SJSA1 (cell line): ENCODE data around the gene CRYBG2. TPM values are rescaled to one million over a fixed set of nuclear protein-coding genes. Genes with fewer than 3 reads are reported as not detected.
"Not testable (repeated sequence)": the region's sequence is repeated elsewhere in the genome, so short reads cannot be mapped to it uniquely, and the experiment has no call there.

Experiments
- DNase-seq, 2 experiments: peaks; one replicate each; pipeline ENCODE4 v3.0.0-alpha.2; 2015 to 2020; ENCODE audit warnings: low spot score in 2 of 2, low read depth in 1 of 2
- H3K27ac ChIP-seq: fragments of 250-450 bp; sonication (Bioruptor Pico); 2 replicates; pipeline ENCODE4 v1.5.1; 2020; ENCODE audit warnings: mild to moderate bottlenecking, moderate library complexity
- H3K27me3 ChIP-seq: fragments of 250-450 bp; sonication (Bioruptor Pico); replicated peaks from 2 replicates; pipeline ENCODE4 v1.5.1; 2020; ENCODE audit warnings: mild to moderate bottlenecking, moderate library complexity
- H3K36me3 ChIP-seq: fragments of 250-450 bp; sonication (Bioruptor Pico); 2 replicates; pipeline ENCODE4 v1.5.1; 2020; ENCODE audit warnings: mild to moderate bottlenecking
- H3K4me1 ChIP-seq: fragments of 250-450 bp; sonication (Bioruptor Pico); replicated peaks from 2 replicates; pipeline ENCODE4 v1.6.1; 2021; ENCODE audit warnings: mild to moderate bottlenecking
- H3K4me3 ChIP-seq: fragments of 250-450 bp; sonication (Bioruptor Pico); 2 replicates; pipeline ENCODE4 v1.5.1; 2020; ENCODE audit warnings: mild to moderate bottlenecking
- H3K9me3 ChIP-seq: fragments of 250-450 bp; sonication (Bioruptor Pico); replicated peaks from 2 replicates; pipeline ENCODE4 v1.5.1; 2020; ENCODE audit warnings: mild to moderate bottlenecking
- total RNA-seq: library from RNA; depleted of rRNA; stranded (reverse); fragments of >200 nt; shearing (Covaris generic); gene quantifications from 2 replicates; pipeline ENCODE4 v1.2.3, GENCODE V29; 2014

The CRYBG2 gene
- total RNA-seq, 1 experiment from 2014 or later: not detected

GRCh38 chr1:26317612-26318337 is 36.2 kb downstream of the CRYBG2 start, which contains the start of gene CD52:
TSS of gene CD52 (plus strand) at chr1:26317958. CDS start at chr1:26318018, 60 bp downstream.
- no peak for DNase-seq
- H3K36me3 ChIP-seq: 0 out of 2 replicates have a peak, but pooled peaks cover 2% of the 10 kb centered on the region
- no peak within 1 kb of the TSS for H3K4me3 ChIP-seq

GRCh38 chr1:26317146-26317545 is 36.8 kb downstream of the CRYBG2 start:
- no peak overlapping the region for H3K4me3 ChIP-seq
- H3K27ac ChIP-seq: no peak overlapping the region

More at GRCh38 chr1:26317612-26318337, 36.2 kb downstream of the CRYBG2 start, which contains the start of gene CD52:
- no peaks in the 10 kb centered on the region for H3K9me3 ChIP-seq
- H3K27ac ChIP-seq: no peak within 1 kb of the TSS
- H3K27me3 ChIP-seq: 0 out of 2 replicates have a peak, but pooled peaks cover 3% of the 10 kb centered on the region
- peaks cover 5% of the 10 kb centered on the region for H3K4me1 ChIP-seq

DNA sequence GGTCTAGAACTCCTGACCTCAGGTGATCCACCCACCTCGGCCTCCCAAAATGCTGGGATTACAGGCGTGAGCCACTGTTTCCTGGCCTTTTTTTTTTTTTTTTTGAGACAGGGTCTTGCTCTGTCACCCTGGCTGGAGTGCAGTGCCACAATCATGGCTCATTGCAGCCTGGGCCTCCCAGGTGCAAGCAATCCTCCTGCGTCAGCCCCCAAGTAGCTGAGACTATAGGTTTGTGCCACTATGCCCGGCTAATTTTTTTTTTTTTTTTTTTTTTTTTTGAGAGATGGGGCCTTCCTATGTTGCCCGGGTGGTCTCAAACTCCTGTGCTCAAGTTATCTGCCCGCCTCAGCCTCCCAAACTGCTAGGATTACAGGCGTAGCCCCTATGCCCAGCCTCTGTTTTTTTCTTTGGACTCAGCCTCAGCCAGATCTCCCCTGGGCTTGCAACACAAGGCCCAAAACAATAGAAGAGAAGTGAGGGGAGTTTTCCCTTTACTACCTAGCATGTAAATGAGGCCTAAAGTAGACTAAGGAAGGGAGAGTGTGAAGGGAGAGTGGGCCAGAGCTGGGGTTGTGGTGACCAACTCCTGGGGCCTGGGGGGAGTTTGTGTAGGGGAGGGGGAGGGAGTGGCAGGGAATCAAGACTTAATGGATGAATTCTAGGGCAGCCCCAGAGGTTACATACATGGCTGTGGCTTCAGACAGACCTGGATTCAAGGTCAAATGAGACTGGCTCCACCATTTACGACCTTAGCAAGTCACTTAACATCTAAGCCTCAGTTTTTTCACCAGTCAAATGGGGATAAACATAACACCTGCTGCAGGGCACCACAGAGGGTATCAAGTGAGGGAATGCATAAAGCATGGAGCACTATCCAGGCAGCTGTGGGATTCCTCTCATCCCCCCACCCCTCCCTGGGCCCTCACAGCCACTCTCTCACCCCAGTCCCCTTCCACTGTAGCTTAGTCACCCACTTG is 37.8 kb downstream of the CRYBG2 start:
- Histone ChIP-seq H3K27me3 (peaks cover 10% of the 10 kb centered on the region; the same call in 1 of the 2 replicates), H3K36me3 (no peaks in the 10 kb centered on the region), H3K9me3 (no peaks in the 10 kb centered on the region), H3K4me3 (no peak overlapping the region), H3K27ac (no peak overlapping the region), H3K4me1 (peaks cover 1% of the 10 kb centered on the region)
- no peak for DNase-seq

More at GRCh38 chr1:26317146-26317545, 36.8 kb downstream of the CRYBG2 start:
- peaks cover 5% of the 10 kb centered on the region for H3K4me1 ChIP-seq
- H3K27me3 ChIP-seq: peaks cover 7% of the 10 kb centered on the region; the same call in 1 of the 2 replicates
- 0 out of 2 replicates have a peak, but pooled peaks cover 2% of the 10 kb centered on the region for H3K36me3 ChIP-seq
- DNase-seq: no peak
- H3K9me3 ChIP-seq: no peaks in the 10 kb centered on the region

DNA sequence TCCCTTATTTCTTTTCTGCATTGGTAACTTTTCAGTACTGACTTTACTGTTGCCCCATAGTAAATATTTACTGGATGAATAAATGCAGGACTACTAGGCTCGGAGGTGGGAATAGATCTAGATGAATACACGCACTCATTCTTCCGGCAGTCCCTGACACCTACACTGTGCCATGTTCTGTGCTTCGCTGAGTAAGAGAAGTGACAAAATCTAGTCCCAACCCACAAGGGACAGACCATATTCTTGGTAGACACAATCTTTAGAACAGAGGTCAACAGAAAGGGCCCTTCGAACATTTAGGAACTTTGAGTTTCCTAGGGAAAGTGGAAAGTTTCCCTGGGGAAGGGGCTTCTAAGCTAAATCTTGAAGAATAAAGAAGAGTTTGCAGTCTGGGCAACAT is 39.4 kb downstream of the CRYBG2 start:
- DNase-seq: no peak
- H3K4me3 ChIP-seq: no peak overlapping the region

DNA sequence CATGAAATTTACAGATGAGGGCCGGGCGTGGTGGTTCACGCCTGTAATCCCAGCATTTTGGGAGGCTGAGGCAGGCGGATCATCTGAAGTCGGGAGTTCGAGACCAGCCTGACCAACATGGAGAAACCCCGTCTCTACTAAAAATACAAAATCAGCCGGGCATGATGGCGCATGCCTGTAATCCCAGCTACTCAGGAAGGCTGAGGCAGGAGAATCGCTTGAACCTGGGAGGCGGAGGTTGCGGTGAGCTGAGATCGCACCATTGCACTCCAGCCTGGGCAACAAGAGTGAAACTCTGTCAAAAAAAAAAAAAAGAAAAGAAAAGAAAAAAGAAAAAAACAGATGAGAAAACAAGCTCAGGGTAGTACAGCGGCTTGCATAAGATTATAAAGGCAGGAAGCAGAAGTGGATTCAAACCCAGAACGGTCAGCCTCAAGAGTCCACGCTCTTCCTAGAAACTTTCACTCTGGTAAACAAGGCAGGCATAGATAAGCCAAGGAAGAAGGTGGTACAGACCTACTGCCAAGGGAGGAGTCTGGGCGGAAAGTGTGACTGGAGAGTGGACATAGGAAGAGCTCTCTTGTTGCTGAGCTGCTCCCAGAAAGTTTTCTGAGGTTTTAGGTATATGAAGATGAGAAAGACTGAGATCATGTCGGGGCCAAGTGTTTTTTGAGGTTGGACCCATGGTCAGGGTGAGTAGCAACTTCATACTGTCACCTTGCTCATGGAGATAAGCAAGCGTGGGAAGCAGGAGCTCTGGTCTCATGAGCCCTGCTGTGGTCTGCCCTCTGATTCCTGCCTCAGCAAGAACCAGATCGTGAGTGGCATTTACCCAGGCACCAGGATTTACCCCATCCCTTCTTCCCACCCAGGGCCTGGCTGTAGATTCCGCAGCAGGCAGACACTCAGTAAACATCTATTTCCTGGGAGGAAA is 45.7 kb downstream of the CRYBG2 start:
- not testable (repeated sequence) for H3K4me3 ChIP-seq, H3K9me3 ChIP-seq, DNase-seq, H3K36me3 ChIP-seq, H3K4me1 ChIP-seq, H3K27me3 ChIP-seq, H3K27ac ChIP-seq

More for the DNA sequence above, 39.4 kb downstream of the CRYBG2 start:
- Histone ChIP-seq H3K4me1 (no peaks in the 10 kb centered on the region), H3K36me3 (no peaks in the 10 kb centered on the region), H3K27ac (no peak overlapping the region), H3K27me3 (peaks cover 10% of the 10 kb centered on the region; the same call in 1 of the 2 replicates), H3K9me3 (no peaks in the 10 kb centered on the region)

DNA sequence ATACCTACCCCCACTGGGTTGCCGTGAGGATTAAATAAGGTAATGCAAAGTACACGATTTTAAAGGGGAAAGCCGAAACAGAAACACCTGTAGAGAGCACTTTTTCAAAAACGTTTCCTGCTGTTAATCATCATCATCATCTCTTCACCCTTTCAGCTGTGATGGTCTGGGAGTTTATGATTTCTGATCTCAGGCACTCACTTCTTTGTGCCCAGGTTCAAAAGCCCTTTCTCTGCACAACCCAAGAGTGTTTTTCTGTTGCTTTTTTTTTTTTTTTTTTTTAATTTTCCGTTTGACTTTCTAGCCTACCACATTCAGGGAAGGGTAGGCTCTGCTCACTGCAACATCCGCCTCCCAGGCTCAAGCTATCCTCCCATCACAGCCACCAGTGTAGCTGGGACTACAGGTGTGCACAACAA is 46.6 kb downstream of the CRYBG2 start:
- Histone ChIP-seq H3K4me3 (no peak overlapping the region), H3K27me3 (peaks cover 5% of the 10 kb centered on the region; the same call in 1 of the 2 replicates), H3K9me3 (no peaks in the 10 kb centered on the region), H3K4me1 (peaks cover 16% of the 10 kb centered on the region), H3K36me3 (no peaks in the 10 kb centered on the region), H3K27ac (no peak overlapping the region)
- no peak for DNase-seq

- peak within 1 kb of the TSS; percentile 58 for H3K4me3 ChIP-seq
- DNase-seq: peak; percentile 76 to 94
- no peaks in the 10 kb centered on the region for H3K27me3 ChIP-seq
- H3K36me3 ChIP-seq: no peaks in the 10 kb centered on the region
- H3K9me3 ChIP-seq: no peaks in the 10 kb centered on the region
- peaks cover 16% of the 10 kb centered on the region for H3K4me1 ChIP-seq
- H3K27ac ChIP-seq: peak within 1 kb of the TSS; percentile 47
Measured at GRCh38 chr1:26306290-26307229, 47.4 kb downstream of the CRYBG2 start, which contains the start of gene UBXN11. TSS of gene UBXN11 (minus strand) at chr1:26306636. CDS start at chr1:26302883, 3,753 bp downstream.

DNA sequence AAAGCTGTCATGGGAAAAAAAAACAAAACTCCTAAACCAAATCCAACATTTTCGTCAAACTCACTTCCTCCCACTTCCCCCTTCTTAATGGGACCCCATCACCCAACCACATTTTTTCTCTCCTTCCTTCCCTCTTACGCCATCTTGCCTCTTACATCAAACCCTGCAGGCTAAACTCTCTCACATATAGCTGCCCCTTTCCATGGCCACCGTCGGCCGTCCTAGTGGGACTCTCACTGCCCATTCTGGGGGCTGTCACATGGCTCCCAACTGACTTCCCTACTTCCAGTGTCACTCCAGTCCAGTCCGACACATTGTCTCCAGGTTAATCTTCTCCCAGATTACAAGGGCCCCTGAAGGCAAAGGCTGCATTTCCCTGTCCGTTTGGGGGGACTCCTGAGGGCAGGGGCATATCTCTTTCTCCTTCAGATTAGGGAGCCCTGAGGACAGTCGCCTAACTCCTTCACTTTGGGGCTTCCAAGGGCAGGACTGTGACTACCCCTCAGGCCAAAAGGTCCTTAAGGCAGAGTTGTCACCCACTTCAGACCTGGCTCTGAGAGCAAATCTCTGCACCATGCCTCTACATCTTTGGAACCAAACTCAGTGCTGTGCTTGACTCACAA is 48.2 kb downstream of the CRYBG2 start:
- Histone ChIP-seq H3K27me3 (no peaks in the 10 kb centered on the region), H3K36me3 (no peaks in the 10 kb centered on the region), H3K4me3 (peak overlapping the region; percentile 58), H3K27ac (peak overlapping the region; percentile 47), H3K4me1 (peaks cover 16% of the 10 kb centered on the region), H3K9me3 (no peaks in the 10 kb centered on the region)
- no peak for DNase-seq

DNA sequence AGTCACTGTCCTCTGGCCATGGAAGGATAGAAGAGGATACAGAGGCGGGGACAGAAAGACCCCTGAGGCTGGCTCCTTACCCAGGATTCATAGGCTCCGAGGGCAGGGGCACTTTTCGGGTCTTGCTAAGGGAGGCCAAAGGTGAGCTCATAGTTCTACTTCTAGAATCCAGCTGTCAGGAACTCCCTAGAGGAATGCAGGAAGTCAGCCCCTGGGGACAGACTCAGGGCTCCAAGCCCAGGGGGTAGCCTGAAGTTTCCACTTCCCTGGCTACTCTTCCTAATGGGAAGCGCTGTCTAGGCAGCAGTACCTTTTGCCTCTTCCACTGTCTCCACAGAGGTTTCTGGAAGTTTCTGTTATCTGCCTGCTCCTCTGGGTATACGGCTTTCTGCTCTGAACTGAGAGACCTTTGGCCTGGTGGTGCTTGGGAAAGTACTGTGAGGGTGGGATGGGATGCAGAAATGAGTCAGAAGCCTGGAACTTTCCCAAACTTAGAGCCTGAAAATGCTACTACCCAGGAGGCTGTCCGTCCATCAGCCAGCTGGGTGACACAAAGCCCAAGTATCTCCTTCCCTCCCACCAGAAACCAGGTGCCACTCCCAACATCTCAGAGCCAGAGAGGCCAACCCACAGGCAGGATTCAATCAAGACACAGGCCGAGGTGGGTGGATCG is 51.1 kb downstream of the CRYBG2 start:
- no peaks in the 10 kb centered on the region for H3K27me3 ChIP-seq
- no peak overlapping the region for H3K27ac ChIP-seq
- H3K4me3 ChIP-seq: no peak overlapping the region
- no peaks in the 10 kb centered on the region for H3K9me3 ChIP-seq
- H3K4me1 ChIP-seq: peaks cover 16% of the 10 kb centered on the region
- peak in 1 of 2 experiments; percentile 40 for DNase-seq
- no peaks in the 10 kb centered on the region for H3K36me3 ChIP-seq

DNA sequence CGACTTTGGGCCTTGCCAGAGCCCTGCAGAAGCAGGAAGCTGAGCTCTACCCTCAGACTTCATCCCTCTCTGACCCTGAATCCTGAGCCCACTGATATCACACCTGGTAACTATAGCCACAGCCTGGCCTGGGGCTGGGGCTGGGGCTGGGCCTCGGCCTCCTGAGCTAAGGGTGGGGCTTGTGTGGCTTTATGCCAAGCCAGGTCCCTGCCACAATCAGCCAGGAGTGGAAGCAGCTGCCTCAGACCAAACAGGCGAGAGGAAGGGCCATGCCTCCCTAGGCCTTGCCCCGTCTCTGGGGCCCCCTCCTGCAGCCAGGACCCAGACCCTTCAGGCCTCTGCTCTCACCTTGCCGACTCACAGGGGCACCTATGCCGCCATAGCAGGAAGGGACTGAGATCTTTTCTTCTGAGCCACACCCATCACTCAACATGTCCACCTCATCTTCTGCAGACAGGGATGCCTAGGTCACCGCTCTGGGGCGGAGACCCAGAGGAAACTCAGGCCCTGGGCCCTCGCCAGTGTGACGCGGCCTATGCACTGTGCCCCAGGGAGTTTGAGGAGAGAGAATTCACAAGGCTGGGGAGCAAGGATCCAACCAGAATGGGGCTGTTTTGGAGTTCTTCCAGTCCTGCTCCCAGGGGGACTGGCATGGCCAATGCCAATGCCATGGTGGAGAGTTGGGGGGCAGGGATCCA is 53.2 kb downstream of the CRYBG2 start:
- Histone ChIP-seq H3K9me3 (no peaks in the 10 kb centered on the region), H3K36me3 (0 out of 2 replicates have a peak, but pooled peaks cover 4% of the 10 kb centered on the region), H3K4me1 (peaks cover 10% of the 10 kb centered on the region), H3K27me3 (no peaks in the 10 kb centered on the region), H3K27ac (no peak overlapping the region), H3K4me3 (no peak overlapping the region)
- peak in 1 of 2 experiments; percentile 36 for DNase-seq

- peaks cover 2% of the 10 kb centered on the region for H3K4me1 ChIP-seq
- 0 out of 2 replicates have a peak, but pooled peaks cover 4% of the 10 kb centered on the region for H3K36me3 ChIP-seq
- no peak overlapping the region for H3K4me3 ChIP-seq
- H3K27ac ChIP-seq: no peak overlapping the region
- no peaks in the 10 kb centered on the region for H3K9me3 ChIP-seq
- no peaks in the 10 kb centered on the region for H3K27me3 ChIP-seq
- no peak for DNase-seq
Measured at GRCh38 chr1:26297791-26298124, 56.2 kb downstream of the CRYBG2 start.
